22Rv1 (cell line): ENCODE data around the gene SERPIND1.
A peak's percentile ranks its signal among the peaks of the same experiment; 100 is the strongest.

ENCODE experiments used
- H3K27ac ChIP-seq: fragments of 450-650 bp; 2 replicates; pipeline ENCODE4 v1.5.1; 2017
- CTCF ChIP-seq: fragments of 450-650 bp; IDR thresholded peaks from 2 replicates; pipeline ENCODE4 v1.5.1; 2017; ENCODE audit warnings: mild to moderate bottlenecking
- ZFX ChIP-seq: fragments of 450-650 bp; IDR thresholded peaks from 2 replicates; pipeline ENCODE4 v1.6.1; 2017; ENCODE audit warnings: antibody characterized with exemption, borderline replicate concordance

Gene SERPIND1

GRCh38 chr22:20799449-20799848 is 25.5 kb downstream of the SERPIND1 start:
- TF ChIP-seq ZFX (no peak), CTCF (no peak)
- no peak overlapping the region for H3K27ac ChIP-seq

GRCh38 chr22:20802452-20802851 is 28.5 kb downstream of the SERPIND1 start:
- TF ChIP-seq CTCF: no peak
- TF ChIP-seq ZFX: no peak
- no peak overlapping the region for H3K27ac ChIP-seq

- H3K27ac ChIP-seq: no peak overlapping the region
- TF ChIP-seq CTCF (no peak), ZFX (no peak)
Measured at GRCh38 chr22:20802922-20803553, 29.1 kb downstream of the SERPIND1 start.

- no peak overlapping the region for H3K27ac ChIP-seq
- TF ChIP-seq CTCF: peak; percentile 53
- TF ChIP-seq ZFX: no peak
Measured at GRCh38 chr22:20803696-20804324, 29.9 kb downstream of the SERPIND1 start.

GRCh38 chr22:20804650-20805049 is 30.7 kb downstream of the SERPIND1 start:
- TF ChIP-seq CTCF (no peak), ZFX (no peak)
- no peak overlapping the region for H3K27ac ChIP-seq

- no peak for TF ChIP-seq CTCF
- H3K27ac ChIP-seq: no peak overlapping the region
Measured at GRCh38 chr22:20805972-20806471, 32.1 kb downstream of the SERPIND1 start.

GRCh38 chr22:20807315-20807752 is 33.4 kb downstream of the SERPIND1 start:
- no peak for TF ChIP-seq CTCF
- TF ChIP-seq ZFX: no peak
- no peak overlapping the region for H3K27ac ChIP-seq
